ENCODE data around the gene TPR.

The TPR gene

GRCh38 chr1:186301448-186301847 is 73.6 kb downstream of the TPR start:
- Histone ChIP-seq H3K4me1 (ENCODE audit: insufficient read depth, low read length) (no peaks in the 10 kb centered on the region), H3K36me3 (ENCODE audit: insufficient read depth, low read depth, low read length) (no peaks in the 10 kb centered on the region), H3K9me3 (ENCODE audit: insufficient read depth, low read depth, low read length) (no peaks in the 10 kb centered on the region), H3K27me3 (ENCODE audit: insufficient read depth, low read length) (no peaks in the 10 kb centered on the region), H3K9ac (ENCODE audit: low read depth, low read length) (no peak overlapping the region), H3K27ac (ENCODE audit: low read length) (no peak overlapping the region), H3K4me3 (ENCODE audit: low read length) (no peak overlapping the region)

GRCh38 chr1:186300056-186300455 is 75.0 kb downstream of the TPR start:
- Histone ChIP-seq H3K4me3 (ENCODE audit: low read length) (no peak overlapping the region), H3K27ac (ENCODE audit: low read length) (no peak overlapping the region)

GRCh38 chr1:186299570-186299969 is 75.5 kb downstream of the TPR start:
- Histone ChIP-seq H3K36me3 (ENCODE audit: insufficient read depth, low read depth, low read length) (no peaks in the 10 kb centered on the region), H3K9ac (ENCODE audit: low read depth, low read length) (no peak overlapping the region), H3K27me3 (ENCODE audit: insufficient read depth, low read length) (no peaks in the 10 kb centered on the region), H3K9me3 (ENCODE audit: insufficient read depth, low read depth, low read length) (no peaks in the 10 kb centered on the region), H3K27ac (ENCODE audit: low read length) (no peak overlapping the region), H3K4me1 (ENCODE audit: insufficient read depth, low read length) (no peaks in the 10 kb centered on the region), H3K4me3 (ENCODE audit: low read length) (no peak overlapping the region)

More at GRCh38 chr1:186300056-186300455, 75.0 kb downstream of the TPR start:
- no peaks in the 10 kb centered on the region for H3K36me3 ChIP-seq (ENCODE audit: insufficient read depth, low read depth, low read length)
- no peak overlapping the region for H3K9ac ChIP-seq (ENCODE audit: low read depth, low read length)
- no peaks in the 10 kb centered on the region for H3K27me3 ChIP-seq (ENCODE audit: insufficient read depth, low read length)
- H3K4me1 ChIP-seq (ENCODE audit: insufficient read depth, low read length) = no peaks in the 10 kb centered on the region
- no peaks in the 10 kb centered on the region for H3K9me3 ChIP-seq (ENCODE audit: insufficient read depth, low read depth, low read length)

- Histone ChIP-seq H3K4me3 (ENCODE audit: low read length) (no peak overlapping the region), H3K4me1 (ENCODE audit: insufficient read depth, low read length) (no peaks in the 10 kb centered on the region), H3K27ac (ENCODE audit: low read length) (no peak overlapping the region), H3K27me3 (ENCODE audit: insufficient read depth, low read length) (no peaks in the 10 kb centered on the region), H3K9me3 (ENCODE audit: insufficient read depth, low read depth, low read length) (no peaks in the 10 kb centered on the region), H3K9ac (ENCODE audit: low read depth, low read length) (no peak overlapping the region), H3K36me3 (ENCODE audit: insufficient read depth, low read depth, low read length) (no peaks in the 10 kb centered on the region)
Observed at GRCh38 chr1:186298851-186299250, 76.2 kb downstream of the TPR start.

GRCh38 chr1:186297439-186298045 is 77.5 kb downstream of the TPR start:
- Histone ChIP-seq H3K27ac (ENCODE audit: low read length) (no peak overlapping the region), H3K36me3 (ENCODE audit: insufficient read depth, low read depth, low read length) (no peaks in the 10 kb centered on the region), H3K9me3 (ENCODE audit: insufficient read depth, low read depth, low read length) (no peaks in the 10 kb centered on the region), H3K4me3 (ENCODE audit: low read length) (no peak overlapping the region), H3K4me1 (ENCODE audit: insufficient read depth, low read length) (no peaks in the 10 kb centered on the region), H3K27me3 (ENCODE audit: insufficient read depth, low read length) (no peaks in the 10 kb centered on the region), H3K9ac (ENCODE audit: low read depth, low read length) (no peak overlapping the region)

GRCh38 chr1:186295980-186296379 is 79.1 kb downstream of the TPR start, which contains the start of gene PRG4:
PRG4 (plus strand) TSS chr1:186296279.
- no peak within 1 kb of the TSS for H3K27ac ChIP-seq (ENCODE audit: low read length)
- H3K9me3 ChIP-seq (ENCODE audit: insufficient read depth, low read depth, low read length) = no peaks in the 10 kb centered on the region
- H3K9ac ChIP-seq (ENCODE audit: low read depth, low read length) = no peak within 1 kb of the TSS
- no peaks in the 10 kb centered on the region for H3K36me3 ChIP-seq (ENCODE audit: insufficient read depth, low read depth, low read length)
- no peak within 1 kb of the TSS for H3K4me3 ChIP-seq (ENCODE audit: low read length)
- no peaks in the 10 kb centered on the region for H3K4me1 ChIP-seq (ENCODE audit: insufficient read depth, low read length)
- H3K27me3 ChIP-seq (ENCODE audit: insufficient read depth, low read length) = no peaks in the 10 kb centered on the region

GRCh38 chr1:186292875-186293274 is 82.2 kb downstream of the TPR start:
- Histone ChIP-seq H3K9me3 (ENCODE audit: insufficient read depth, low read depth, low read length) (no peaks in the 10 kb centered on the region), H3K9ac (ENCODE audit: low read depth, low read length) (no peak overlapping the region), H3K4me1 (ENCODE audit: insufficient read depth, low read length) (no peaks in the 10 kb centered on the region), H3K4me3 (ENCODE audit: low read length) (no peak overlapping the region), H3K36me3 (ENCODE audit: insufficient read depth, low read depth, low read length) (no peaks in the 10 kb centered on the region), H3K27me3 (ENCODE audit: insufficient read depth, low read length) (no peaks in the 10 kb centered on the region), H3K27ac (ENCODE audit: low read length) (no peak overlapping the region)

- Histone ChIP-seq H3K9ac (ENCODE audit: low read depth, low read length) (no peak overlapping the region), H3K9me3 (ENCODE audit: insufficient read depth, low read depth, low read length) (no peaks in the 10 kb centered on the region), H3K36me3 (ENCODE audit: insufficient read depth, low read depth, low read length) (no peaks in the 10 kb centered on the region), H3K27ac (ENCODE audit: low read length) (no peak overlapping the region), H3K4me3 (ENCODE audit: low read length) (no peak overlapping the region), H3K4me1 (ENCODE audit: insufficient read depth, low read length) (no peaks in the 10 kb centered on the region), H3K27me3 (ENCODE audit: insufficient read depth, low read length) (no peaks in the 10 kb centered on the region)
Observed at GRCh38 chr1:186291271-186291670, 83.8 kb downstream of the TPR start.

GRCh38 chr1:186289943-186290545 is 85.0 kb downstream of the TPR start:
- H3K9me3 ChIP-seq (ENCODE audit: insufficient read depth, low read depth, low read length) = no peaks in the 10 kb centered on the region
- no peaks in the 10 kb centered on the region for H3K4me1 ChIP-seq (ENCODE audit: insufficient read depth, low read length)
- no peak overlapping the region for H3K4me3 ChIP-seq (ENCODE audit: low read length)
- no peak overlapping the region for H3K9ac ChIP-seq (ENCODE audit: low read depth, low read length)
- H3K36me3 ChIP-seq (ENCODE audit: insufficient read depth, low read depth, low read length) = no peaks in the 10 kb centered on the region
- H3K27ac ChIP-seq (ENCODE audit: low read length) = no peak overlapping the region
- no peaks in the 10 kb centered on the region for H3K27me3 ChIP-seq (ENCODE audit: insufficient read depth, low read length)

GRCh38 chr1:186286615-186287315 is 88.3 kb downstream of the TPR start:
- Histone ChIP-seq H3K36me3 (ENCODE audit: insufficient read depth, low read depth, low read length) (no peaks in the 10 kb centered on the region), H3K9ac (ENCODE audit: low read depth, low read length) (no peak overlapping the region), H3K4me1 (ENCODE audit: insufficient read depth, low read length) (no peaks in the 10 kb centered on the region), H3K9me3 (ENCODE audit: insufficient read depth, low read depth, low read length) (no peaks in the 10 kb centered on the region), H3K27ac (ENCODE audit: low read length) (no peak overlapping the region), H3K27me3 (ENCODE audit: insufficient read depth, low read length) (no peaks in the 10 kb centered on the region), H3K4me3 (ENCODE audit: low read length) (no peak overlapping the region)

- H3K27ac ChIP-seq (ENCODE audit: low read length) = no peak overlapping the region
- no peak overlapping the region for H3K4me3 ChIP-seq (ENCODE audit: low read length)
- H3K9me3 ChIP-seq (ENCODE audit: insufficient read depth, low read depth, low read length) = no peaks in the 10 kb centered on the region
- no peaks in the 10 kb centered on the region for H3K36me3 ChIP-seq (ENCODE audit: insufficient read depth, low read depth, low read length)
- no peaks in the 10 kb centered on the region for H3K27me3 ChIP-seq (ENCODE audit: insufficient read depth, low read length)
- no peak overlapping the region for H3K9ac ChIP-seq (ENCODE audit: low read depth, low read length)
- no peaks in the 10 kb centered on the region for H3K4me1 ChIP-seq (ENCODE audit: insufficient read depth, low read length)
Observed at GRCh38 chr1:186283374-186283773, 91.7 kb downstream of the TPR start.

GRCh38 chr1:186282466-186282865 is 92.6 kb downstream of the TPR start:
- Histone ChIP-seq H3K9ac (ENCODE audit: low read depth, low read length) (no peak overlapping the region), H3K4me1 (ENCODE audit: insufficient read depth, low read length) (no peaks in the 10 kb centered on the region), H3K36me3 (ENCODE audit: insufficient read depth, low read depth, low read length) (no peaks in the 10 kb centered on the region), H3K9me3 (ENCODE audit: insufficient read depth, low read depth, low read length) (no peaks in the 10 kb centered on the region), H3K27ac (ENCODE audit: low read length) (no peak overlapping the region), H3K4me3 (ENCODE audit: low read length) (no peak overlapping the region), H3K27me3 (ENCODE audit: insufficient read depth, low read length) (no peaks in the 10 kb centered on the region)

Data from iPS-20b (cell line).